HG02938 (cell line): ENCODE results near the gene ATP4A.

Experiments
- ATAC-seq: cut with Tn5 transposase; IDR thresholded peaks from one replicate; pipeline ENCODE4 v1.9.1; 2021; ENCODE audit warnings: mild to moderate bottlenecking, moderate library complexity; ENCODE audit not compliant: unreplicated experiment

ATP4A gene

GRCh38 chr19:35502751-35503150, 60.7 kb downstream of the ATP4A start:
- no peak for ATAC-seq

- ATAC-seq: no peak
Measured at GRCh38 chr19:35501684-35502083, 61.8 kb downstream of the ATP4A start.

DNA sequence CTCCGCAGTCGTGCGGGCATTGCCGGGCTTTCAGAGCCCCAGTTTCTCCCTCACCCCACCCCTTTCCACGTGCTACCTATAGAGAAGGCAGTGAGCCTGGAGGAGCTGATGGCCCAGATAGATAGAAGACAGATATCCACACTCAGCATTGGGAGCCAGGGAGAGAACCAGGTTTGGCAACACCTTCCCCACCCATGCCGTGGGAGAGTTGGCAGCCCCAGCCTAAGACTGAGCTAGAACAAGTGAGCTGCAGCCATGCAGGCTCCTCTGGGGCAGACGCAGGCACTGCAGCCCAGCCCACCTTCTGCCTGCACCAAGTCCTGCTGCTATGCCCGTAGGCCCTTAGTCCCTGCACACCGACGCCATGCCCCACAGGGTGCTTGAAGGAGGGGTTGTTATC, 62.8 kb downstream of the ATP4A start:
- no peak for ATAC-seq
